ENCODE measurements around the gene ADK. TPM values are rescaled to one million over a fixed set of nuclear protein-coding genes. Genes with fewer than 3 reads are reported as not detected.
"Not testable (repeated sequence)": the region's sequence is repeated elsewhere in the genome, so short reads cannot be mapped to it uniquely, and the experiment has no call there.

Gene ADK
- total and polyA plus RNA-seq, 5 donors from 2014 or later, result 33.3 to 83.0 (median 63.7) TPM

DNA sequence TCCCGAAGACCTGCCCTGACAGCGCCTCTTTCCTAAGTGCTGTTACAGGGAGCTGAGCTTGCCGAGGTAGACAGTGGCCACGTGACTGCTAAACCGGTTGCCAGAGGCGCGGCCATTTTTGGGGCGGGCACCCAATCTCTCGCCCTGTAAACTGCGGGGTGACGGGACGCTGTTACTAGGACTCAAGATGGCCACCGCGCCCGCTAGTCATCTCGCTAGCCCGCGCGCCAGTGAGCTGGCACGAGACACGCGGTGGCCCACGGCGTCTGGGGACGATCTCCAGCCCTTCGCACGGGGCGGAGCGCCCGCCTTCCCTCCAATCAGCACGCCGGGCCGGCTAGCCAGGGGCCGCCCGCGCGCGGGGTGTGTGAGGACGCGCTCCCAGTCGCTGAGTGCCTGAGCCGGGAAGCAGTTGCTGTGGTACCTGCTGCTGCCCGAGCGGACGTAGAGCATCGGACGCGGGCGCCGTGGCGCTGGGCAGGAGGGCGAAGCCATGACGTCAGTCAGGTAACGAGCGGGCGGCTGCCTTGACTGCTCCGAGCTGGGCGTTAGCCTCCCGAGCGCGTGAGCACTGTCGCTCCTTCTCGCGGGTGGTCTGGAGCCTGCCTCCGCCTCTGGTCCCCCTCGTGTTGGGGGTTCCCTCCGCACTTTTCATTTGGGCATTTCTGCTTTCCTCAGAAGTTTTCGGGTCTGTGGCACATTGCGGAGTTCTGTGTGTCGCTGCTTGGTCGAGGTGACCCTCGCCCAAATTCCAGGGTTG lies 25.5 kb downstream of the ADK start:
- Mint-ChIP-seq H3K4me1 (peaks cover 31 to 46% (median 38%) of the 10 kb centered on the region in 4 donors), H3K36me3 (no peaks in the 10 kb centered on the region), H3K27ac (peak overlapping the region; percentile 91 to 98 (median 98)), H3K9me3 (no peaks in the 10 kb centered on the region), H3K27me3 (no peaks in the 10 kb centered on the region), H3K4me3 (peak overlapping the region; percentile 90 to 99 (median 94))
- no peaks in the 10 kb centered on the region for H3K9me3 ChIP-seq (ENCODE audit: control insufficient read depth in 2 of 2, low read length in 2 of 2)
- H3K27ac ChIP-seq (ENCODE audit: insufficient read depth, low read length, poor library complexity, severe bottlenecking), result peak overlapping the region; percentile 90
- no peaks in the 10 kb centered on the region for H3K27me3 ChIP-seq (ENCODE audit: control insufficient read depth, insufficient read depth, low read length)
- no peaks in the 10 kb centered on the region for H3K36me3 ChIP-seq (ENCODE audit: control insufficient read depth, insufficient read depth, low read length)
- DNase-seq (peak; percentile 96 to 99 (median 96)), ATAC-seq (ENCODE audit: low read depth in 2 of 2) (peak; percentile 96 to 97)
- H3K4me3 ChIP-seq (ENCODE audit: low read depth, low read length), result peak overlapping the region; percentile 93
- peaks cover 34% of the 10 kb centered on the region for H3K4me1 ChIP-seq (ENCODE audit: control insufficient read depth, insufficient read depth, low read length, poor library complexity, severe bottlenecking)

DNA sequence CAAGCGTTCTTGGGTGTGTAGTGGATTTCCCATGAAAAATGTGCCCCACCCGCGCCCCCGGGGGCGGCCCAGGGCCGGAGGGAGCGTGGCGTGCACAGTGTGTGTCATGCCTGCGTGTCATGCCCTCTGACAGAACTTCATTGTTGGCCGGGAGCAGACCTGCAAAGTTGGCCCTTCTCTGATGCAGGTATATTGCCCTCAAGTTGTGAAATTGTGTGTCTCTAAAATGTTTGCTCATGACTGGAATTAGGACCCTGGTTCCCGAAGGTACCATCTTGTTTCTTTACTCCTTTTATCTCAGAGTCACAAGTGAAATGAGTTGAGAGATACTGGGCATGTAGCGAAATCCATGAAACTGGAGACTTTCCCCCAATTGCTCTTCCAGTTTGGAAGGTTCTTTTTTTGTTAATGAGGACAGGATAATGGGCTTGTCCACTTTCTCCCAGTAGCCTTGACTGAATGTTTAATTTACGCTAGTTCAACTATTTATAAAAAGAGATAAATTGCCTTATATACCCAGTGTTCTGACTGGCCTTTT lies 26.2 kb downstream of the ADK start:
- Mint-ChIP-seq H3K9me3 (no peaks in the 10 kb centered on the region), H3K4me3 (peak overlapping the region; percentile 90 to 99 (median 94)), H3K27ac (peak overlapping the region; percentile 91 to 98 (median 98)), H3K27me3 (no peaks in the 10 kb centered on the region), H3K36me3 (no peaks in the 10 kb centered on the region), H3K4me1 (peaks cover 32 to 52% (median 41%) of the 10 kb centered on the region in 4 donors)
- H3K4me3 ChIP-seq (ENCODE audit: low read depth, low read length), result peak overlapping the region; percentile 93
- H3K27me3 ChIP-seq (ENCODE audit: control insufficient read depth, insufficient read depth, low read length), result no peaks in the 10 kb centered on the region
- peak overlapping the region; percentile 90 for H3K27ac ChIP-seq (ENCODE audit: insufficient read depth, low read length, poor library complexity, severe bottlenecking)
- H3K4me1 ChIP-seq (ENCODE audit: control insufficient read depth, insufficient read depth, low read length, poor library complexity, severe bottlenecking), result peaks cover 40% of the 10 kb centered on the region
- peak; percentile 19 to 49 (median 31) for DNase-seq
- H3K36me3 ChIP-seq (ENCODE audit: control insufficient read depth, insufficient read depth, low read length), result no peaks in the 10 kb centered on the region
- no peak for ATAC-seq (ENCODE audit: low read depth in 2 of 2)
- no peaks in the 10 kb centered on the region for H3K9me3 ChIP-seq (ENCODE audit: control insufficient read depth in 2 of 2, low read length in 2 of 2)

- ATAC-seq (ENCODE audit: low read depth in 2 of 2), result no peak
- Histone ChIP-seq H3K4me1 (ENCODE audit: control insufficient read depth, insufficient read depth, low read length, poor library complexity, severe bottlenecking) (peaks cover 40% of the 10 kb centered on the region), H3K36me3 (ENCODE audit: control insufficient read depth, insufficient read depth, low read length) (no peaks in the 10 kb centered on the region), H3K27me3 (ENCODE audit: control insufficient read depth, insufficient read depth, low read length) (no peaks in the 10 kb centered on the region), H3K4me3 (ENCODE audit: low read depth, low read length) (peak overlapping the region; percentile 35), H3K9me3 (ENCODE audit: control insufficient read depth in 2 of 2, low read length in 2 of 2) (no peaks in the 10 kb centered on the region), H3K27ac (ENCODE audit: insufficient read depth, low read length, poor library complexity, severe bottlenecking) (peak overlapping the region; percentile 48)
- Mint-ChIP-seq H3K9me3 (no peaks in the 10 kb centered on the region), H3K27me3 (no peaks in the 10 kb centered on the region), H3K4me1 (peaks cover 32 to 57% (median 41%) of the 10 kb centered on the region in 4 donors), H3K27ac (peak overlapping the region; percentile 51 to 98 (median 61)), H3K36me3 (no peaks in the 10 kb centered on the region), H3K4me3 (peak overlapping the region; percentile 43 to 90 (median 59))
- no peak for DNase-seq
Measured at GRCh38 chr10:74178042-74178791, 27.2 kb downstream of the ADK start.

DNA sequence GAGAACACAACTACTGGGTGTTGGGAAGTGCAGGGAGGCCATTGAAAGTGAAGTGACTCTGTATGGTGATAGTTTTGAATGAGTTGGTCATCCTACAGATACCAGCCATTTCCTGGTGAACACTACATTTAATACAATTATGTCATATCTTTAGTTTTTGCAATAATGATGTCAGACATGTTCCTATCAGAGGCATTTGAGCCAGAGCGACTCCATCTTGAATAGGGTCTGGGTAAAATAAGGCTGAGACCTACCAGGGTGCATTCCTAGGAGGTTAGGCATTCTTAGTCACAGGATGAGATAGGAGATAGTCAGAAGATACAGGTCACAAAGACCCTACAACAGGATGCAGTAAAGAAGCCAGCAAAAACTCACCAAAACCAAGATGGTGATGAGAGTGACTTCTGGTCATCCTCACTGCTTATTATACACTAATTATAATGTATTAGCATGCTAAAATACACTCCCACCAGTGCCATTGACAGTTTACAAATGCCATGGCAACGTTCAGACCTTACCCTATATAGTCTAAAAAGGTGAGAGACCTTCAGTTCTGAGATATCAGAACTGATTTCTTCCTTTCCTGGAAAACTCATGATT lies 28.2 kb downstream of the ADK start:
- Mint-ChIP-seq H3K36me3 (no peaks in the 10 kb centered on the region), H3K27ac (peak overlapping the region; percentile 82 to 98 (median 88)), H3K4me1 (peaks cover 32 to 57% (median 41%) of the 10 kb centered on the region in 4 donors), H3K27me3 (no peaks in the 10 kb centered on the region), H3K4me3 (peak overlapping the region; percentile 25 to 90 (median 51)), H3K9me3 (no peaks in the 10 kb centered on the region)
- H3K4me1 ChIP-seq (ENCODE audit: control insufficient read depth, insufficient read depth, low read length, poor library complexity, severe bottlenecking), result peaks cover 40% of the 10 kb centered on the region
- H3K27me3 ChIP-seq (ENCODE audit: control insufficient read depth, insufficient read depth, low read length), result no peaks in the 10 kb centered on the region
- no peak for DNase-seq
- no peak for ATAC-seq (ENCODE audit: low read depth in 2 of 2)
- no peaks in the 10 kb centered on the region for H3K9me3 ChIP-seq (ENCODE audit: control insufficient read depth in 2 of 2, low read length in 2 of 2)
- H3K4me3 ChIP-seq (ENCODE audit: low read depth, low read length), result peak overlapping the region; percentile 35
- H3K36me3 ChIP-seq (ENCODE audit: control insufficient read depth, insufficient read depth, low read length), result no peaks in the 10 kb centered on the region
- peak overlapping the region; percentile 47 for H3K27ac ChIP-seq (ENCODE audit: insufficient read depth, low read length, poor library complexity, severe bottlenecking)

DNA sequence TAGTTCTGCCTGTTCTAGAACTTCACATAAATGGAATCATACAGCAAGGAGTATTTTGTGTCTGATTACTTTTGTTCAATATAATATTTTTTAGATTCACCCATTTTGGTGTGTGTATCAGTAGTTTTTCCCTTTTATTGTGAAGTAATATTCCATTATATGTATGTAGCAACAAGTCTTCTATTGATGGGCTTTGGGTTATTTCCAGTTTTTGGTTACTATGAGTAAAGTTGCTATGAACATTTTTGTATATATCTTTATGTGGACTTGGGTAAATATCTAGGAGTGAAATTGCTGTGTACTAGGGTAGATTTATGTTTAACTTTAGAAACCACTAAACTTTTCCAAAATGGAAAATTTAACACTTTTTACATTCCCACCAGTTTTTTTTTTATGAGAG lies 35.7 kb downstream of the ADK start:
- DNase-seq, result no peak
- peaks cover 8% of the 10 kb centered on the region for H3K36me3 Mint-ChIP-seq
- peaks cover 0 to 2% (median 0%) of the 10 kb centered on the region in 7 donors for H3K9me3 Mint-ChIP-seq

GRCh38 chr10:74187237-74187636 lies 36.2 kb downstream of the ADK start:
- Histone ChIP-seq H3K27ac (ENCODE audit: insufficient read depth, low read length, poor library complexity, severe bottlenecking) (no peak overlapping the region), H3K9me3 (ENCODE audit: control insufficient read depth in 2 of 2, low read length in 2 of 2) (no peaks in the 10 kb centered on the region), H3K4me1 (ENCODE audit: control insufficient read depth, insufficient read depth, low read length, poor library complexity, severe bottlenecking) (peaks cover 22% of the 10 kb centered on the region), H3K4me3 (ENCODE audit: low read depth, low read length) (peak overlapping the region; percentile 7), H3K27me3 (ENCODE audit: control insufficient read depth, insufficient read depth, low read length) (no peaks in the 10 kb centered on the region), H3K36me3 (ENCODE audit: control insufficient read depth, insufficient read depth, low read length) (no peaks in the 10 kb centered on the region)
- H3K27ac Mint-ChIP-seq, result peak overlapping the region in 2 of 3 donors; percentile 83 to 93
- no peak for DNase-seq
- H3K9me3 Mint-ChIP-seq, result peaks cover 0 to 2% (median 0%) of the 10 kb centered on the region in 7 donors
- no peak for ATAC-seq (ENCODE audit: low read depth in 2 of 2)
- no peaks in the 10 kb centered on the region for H3K27me3 Mint-ChIP-seq
- peaks cover 31 to 75% (median 40%) of the 10 kb centered on the region in 4 donors for H3K4me1 Mint-ChIP-seq
- H3K36me3 Mint-ChIP-seq, result peaks cover 8% of the 10 kb centered on the region
- peak overlapping the region in 2 of 4 donors; percentile 7 to 58 for H3K4me3 Mint-ChIP-seq

More for the DNA sequence above, 35.7 kb downstream of the ADK start:
- no peaks in the 10 kb centered on the region for H3K27me3 ChIP-seq (ENCODE audit: control insufficient read depth, insufficient read depth, low read length)
- peak overlapping the region; percentile 8 for H3K27ac ChIP-seq (ENCODE audit: insufficient read depth, low read length, poor library complexity, severe bottlenecking)
- no peak for ATAC-seq (ENCODE audit: low read depth in 2 of 2)
- H3K36me3 ChIP-seq (ENCODE audit: control insufficient read depth, insufficient read depth, low read length), result no peaks in the 10 kb centered on the region
- H3K9me3 ChIP-seq (ENCODE audit: control insufficient read depth in 2 of 2, low read length in 2 of 2), result no peaks in the 10 kb centered on the region
- Mint-ChIP-seq H3K27ac (peak overlapping the region in 2 of 3 donors; percentile 26 to 85), H3K4me1 (peaks cover 31 to 74% (median 41%) of the 10 kb centered on the region in 4 donors), H3K27me3 (no peaks in the 10 kb centered on the region), H3K4me3 (peak overlapping the region in 2 of 4 donors; percentile 6 to 7)
- H3K4me3 ChIP-seq (ENCODE audit: low read depth, low read length), result no peak overlapping the region
- peaks cover 26% of the 10 kb centered on the region for H3K4me1 ChIP-seq (ENCODE audit: control insufficient read depth, insufficient read depth, low read length, poor library complexity, severe bottlenecking)

- not testable (repeated sequence) for H3K36me3 ChIP-seq (ENCODE audit: control insufficient read depth, insufficient read depth, low read length); ATAC-seq (ENCODE audit: low read depth in 2 of 2); H3K27me3 ChIP-seq (ENCODE audit: control insufficient read depth, insufficient read depth, low read length); H3K36me3 Mint-ChIP-seq; H3K27ac ChIP-seq (ENCODE audit: insufficient read depth, low read length, poor library complexity, severe bottlenecking); H3K9me3 ChIP-seq (ENCODE audit: control insufficient read depth in 2 of 2, low read length in 2 of 2); H3K27me3 Mint-ChIP-seq; H3K4me3 ChIP-seq (ENCODE audit: low read depth, low read length); H3K9me3 Mint-ChIP-seq; H3K4me3 Mint-ChIP-seq; DNase-seq
- peaks cover 33 to 78% (median 48%) of the 10 kb centered on the region in 4 donors for H3K4me1 Mint-ChIP-seq
- peak overlapping the region; percentile 62 to 93 (median 79) for H3K27ac Mint-ChIP-seq
- peaks cover 25% of the 10 kb centered on the region for H3K4me1 ChIP-seq (ENCODE audit: control insufficient read depth, insufficient read depth, low read length, poor library complexity, severe bottlenecking)
Measured at GRCh38 chr10:74188617-74189016, 37.6 kb downstream of the ADK start.

Data from CD4-positive, CD25-positive, alpha-beta regulatory T cell (primary cell).